Activated T-cell treated with anti-CD3 and anti-CD28 coated beads for 24 hours (primary cell): ENCODE results near the gene DAGLA.

ENCODE experiments used
- DNase-seq: peaks from one replicate; pipeline ENCODE4 v3.0.0-alpha.2; 2020; ENCODE audit warnings: low read depth

The DAGLA gene

DNA sequence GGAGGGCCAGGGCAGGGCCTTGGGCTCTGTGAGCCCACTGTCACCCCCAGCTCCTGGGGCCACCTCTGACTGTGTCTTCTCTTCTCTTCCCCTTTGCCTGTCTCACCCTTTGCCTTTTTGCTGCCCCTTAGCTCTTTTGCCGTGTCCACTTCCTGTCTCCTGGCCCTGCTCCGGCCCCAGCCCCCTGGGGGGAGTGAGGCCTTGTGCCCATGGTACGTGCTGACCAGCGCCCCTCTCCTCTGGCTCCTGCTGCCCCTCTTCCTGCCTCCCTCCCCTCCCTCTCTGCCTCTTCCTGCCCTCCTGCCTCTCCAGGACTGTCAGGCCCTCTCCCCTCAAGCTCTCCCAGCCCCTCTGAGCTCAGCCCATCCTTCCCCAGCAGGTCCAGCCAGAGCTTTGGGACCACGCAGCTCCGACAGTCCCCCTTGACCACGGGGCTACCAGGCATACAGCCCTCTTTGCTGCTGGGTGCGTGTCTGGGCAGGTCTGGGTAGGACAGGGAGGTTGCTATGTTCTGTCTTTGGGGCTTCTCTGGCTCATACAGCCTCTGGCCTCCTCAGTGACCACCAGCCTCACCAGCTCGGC is 100.5 kb downstream of the DAGLA start:
- no peak for DNase-seq

- DNase-seq: no peak
These were observed 101.4 kb downstream of the DAGLA start for GRCh38 chr11:61781585-61781984.

- DNase-seq: no peak
These were observed 102.1 kb downstream of the DAGLA start for GRCh38 chr11:61782299-61782698.

DNA sequence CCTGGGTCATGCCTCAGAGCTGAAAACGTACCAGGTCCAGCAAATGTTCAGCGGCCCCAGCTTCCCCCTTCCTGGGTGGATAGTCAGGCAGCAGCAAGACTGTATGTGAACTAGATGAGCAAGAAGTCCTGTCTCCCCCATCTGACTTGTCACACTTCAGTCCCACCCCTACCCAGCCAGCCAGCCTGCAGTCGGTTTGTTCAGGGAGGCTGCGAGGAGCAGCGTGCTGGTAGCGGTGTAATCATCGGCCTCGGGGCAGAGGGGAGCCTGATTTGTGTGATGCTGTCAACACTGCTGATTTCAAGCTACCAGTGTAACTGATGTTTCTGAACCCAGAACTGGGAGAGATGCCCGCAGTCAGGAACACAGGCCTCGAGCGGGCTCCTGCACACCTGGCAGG is 102.7 kb downstream of the DAGLA start:
- DNase-seq: no peak

DNA sequence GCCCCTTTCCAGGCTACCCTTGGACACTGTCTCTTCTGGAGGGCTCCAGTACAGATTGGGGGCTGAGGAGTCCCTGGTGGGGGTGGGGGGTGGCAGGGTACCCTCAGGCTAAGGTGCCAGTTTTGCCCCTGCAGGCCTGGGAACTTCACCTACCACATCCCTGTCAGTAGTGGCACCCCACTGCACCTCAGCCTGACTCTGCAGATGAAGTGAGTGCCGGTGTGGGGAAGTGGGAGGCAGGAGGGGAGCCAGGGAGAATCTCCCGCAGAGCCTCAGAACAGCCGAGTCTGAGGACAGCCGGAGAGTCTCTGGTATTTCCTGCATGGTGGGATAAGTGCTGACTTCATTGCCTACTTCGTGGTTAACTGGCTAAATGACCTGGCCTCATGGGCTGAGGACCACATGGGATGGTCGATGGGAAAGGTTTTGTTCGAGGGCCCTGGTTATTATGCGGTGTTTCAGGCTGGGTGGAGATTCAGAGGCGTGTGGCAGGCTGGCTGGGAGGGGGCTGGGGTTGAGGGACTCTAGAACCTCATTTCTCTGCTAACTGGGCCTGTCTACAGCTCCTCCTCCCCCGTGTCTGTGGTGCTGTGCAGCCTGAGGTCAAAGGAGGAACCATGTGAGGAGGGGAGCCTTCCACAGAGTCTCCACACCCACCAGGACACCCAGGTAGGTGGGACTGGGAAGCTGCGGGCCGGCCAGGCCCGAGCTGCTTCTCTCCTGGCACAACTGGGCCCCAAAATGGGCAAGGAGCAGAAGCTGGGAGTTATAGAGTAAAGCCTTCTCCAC is 103.7 kb downstream of the DAGLA start:
- DNase-seq: no peak

DNA sequence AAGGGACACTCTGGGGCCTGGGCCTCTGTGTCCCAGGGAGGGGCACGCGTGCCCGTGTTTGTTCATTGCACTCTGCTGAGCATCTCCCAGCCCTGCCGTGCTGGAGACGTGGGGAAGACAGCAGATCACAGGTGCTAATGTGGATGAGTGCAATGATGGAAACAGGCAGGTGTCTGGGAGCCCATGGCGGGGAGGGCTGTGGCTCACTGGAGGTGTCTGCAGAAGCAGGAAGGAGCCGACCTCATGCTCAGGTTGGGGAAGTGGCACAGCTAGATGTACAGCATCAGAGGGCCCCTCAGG is 104.3 kb downstream of the DAGLA start:
- no peak for DNase-seq

DNA sequence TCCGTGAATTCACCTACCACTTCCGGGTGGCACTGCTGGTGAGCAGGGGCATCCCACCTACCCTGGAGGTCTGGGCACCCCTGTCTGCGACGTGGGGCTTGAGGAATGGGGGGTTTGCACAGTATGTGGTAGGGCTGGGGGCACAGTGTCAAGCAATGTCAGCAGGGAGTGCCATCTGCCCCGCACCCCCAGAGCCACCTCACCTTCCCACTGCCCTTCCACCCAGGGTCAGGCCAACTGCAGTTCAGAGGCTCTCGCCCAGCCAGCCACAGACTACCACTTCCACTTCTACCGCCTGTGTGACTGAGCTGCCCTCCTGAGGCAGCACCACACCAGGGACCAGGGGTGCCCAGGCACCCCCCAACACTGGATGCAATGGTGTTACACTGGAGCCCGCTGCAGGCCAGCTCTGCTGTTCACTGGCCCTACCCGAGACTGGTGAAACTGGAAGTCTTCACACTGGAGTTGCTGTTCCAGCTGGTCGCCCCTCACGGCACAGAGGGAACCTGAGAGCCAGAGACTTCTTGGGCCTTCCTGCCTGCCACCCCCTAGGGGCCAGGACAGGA is 105.7 kb downstream of the DAGLA start:
- DNase-seq: no peak

- no peak for DNase-seq
These were observed 107.8 kb downstream of the DAGLA start for GRCh38 chr11:61787928-61788491.

DNA sequence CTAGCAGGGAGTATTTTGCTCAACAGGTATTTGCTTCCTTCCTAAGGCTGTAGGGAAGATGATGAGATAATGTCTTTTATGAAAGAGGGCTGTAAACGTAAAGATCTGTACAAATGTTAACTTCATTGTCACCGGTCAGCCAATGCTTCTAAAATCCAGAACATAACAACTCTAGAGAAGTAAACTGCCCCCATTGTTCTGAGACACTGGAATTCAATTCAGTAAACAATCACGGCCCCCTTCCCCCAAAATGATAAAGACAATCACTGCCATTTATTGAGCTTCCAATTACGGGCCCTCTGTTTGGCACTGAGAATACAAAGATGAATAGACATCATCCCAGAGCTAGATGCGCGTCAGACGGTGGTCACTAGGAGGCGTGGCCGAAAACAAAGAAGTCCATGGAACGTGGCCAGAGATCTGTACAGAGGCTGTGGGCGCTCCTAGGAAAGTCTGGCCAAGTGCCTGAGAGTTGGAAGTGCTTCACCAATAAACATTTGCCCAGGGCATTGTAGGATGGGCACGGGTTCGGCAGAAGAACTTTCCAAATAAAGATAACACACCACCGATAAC is 111.6 kb downstream of the DAGLA start:
- no peak for DNase-seq

DNA sequence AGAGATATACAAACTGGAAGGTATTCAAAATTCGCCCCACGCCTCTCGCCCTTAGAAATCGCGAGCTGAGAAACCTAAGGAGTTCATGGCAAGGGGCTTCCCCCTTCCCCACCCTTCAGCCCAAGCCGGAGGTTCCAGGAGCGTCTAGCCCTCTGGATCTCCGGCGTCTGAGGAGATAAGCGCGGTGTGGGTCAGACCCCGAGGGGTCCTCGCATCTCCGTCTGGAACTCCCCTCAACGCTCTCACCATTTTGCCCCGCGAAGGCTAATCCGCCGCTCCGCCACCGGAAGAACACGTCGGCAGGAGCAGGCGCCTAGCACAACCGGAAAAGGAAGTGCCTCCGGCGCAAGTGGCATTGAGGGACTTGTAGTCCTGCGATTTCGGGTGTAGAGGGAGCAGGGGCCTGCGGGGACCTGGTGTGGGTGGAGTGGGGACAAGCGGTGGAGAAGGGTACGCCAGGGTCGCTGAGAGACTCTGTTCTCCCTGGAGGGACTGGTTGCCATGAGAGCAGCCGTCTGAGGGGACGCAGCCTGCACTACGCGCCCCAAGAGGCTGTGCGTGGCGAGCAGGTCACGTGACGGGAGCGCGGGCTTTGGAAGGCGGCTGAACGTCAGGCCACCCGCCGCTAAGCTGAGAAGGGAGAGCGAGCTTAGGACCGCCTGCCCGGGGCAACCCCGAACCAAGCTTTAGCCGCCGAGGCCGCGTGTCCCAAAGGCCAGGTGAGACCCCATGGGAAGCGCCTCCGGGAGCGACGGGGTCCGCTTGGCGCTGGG is 112.3 kb downstream of the DAGLA start, which contains the start of the genes FEN1 and TMEM258:
TSS of gene FEN1 (plus strand) at position 602 of the 773 bp plus-strand sequence. CDS start 2,451 bp downstream, outside the sequence.
TSS of gene TMEM258 (minus strand) at position 290 of the 773 bp plus-strand sequence. CDS start at position 249, 41 bp downstream.
- DNase-seq: peak; percentile 81

DNA sequence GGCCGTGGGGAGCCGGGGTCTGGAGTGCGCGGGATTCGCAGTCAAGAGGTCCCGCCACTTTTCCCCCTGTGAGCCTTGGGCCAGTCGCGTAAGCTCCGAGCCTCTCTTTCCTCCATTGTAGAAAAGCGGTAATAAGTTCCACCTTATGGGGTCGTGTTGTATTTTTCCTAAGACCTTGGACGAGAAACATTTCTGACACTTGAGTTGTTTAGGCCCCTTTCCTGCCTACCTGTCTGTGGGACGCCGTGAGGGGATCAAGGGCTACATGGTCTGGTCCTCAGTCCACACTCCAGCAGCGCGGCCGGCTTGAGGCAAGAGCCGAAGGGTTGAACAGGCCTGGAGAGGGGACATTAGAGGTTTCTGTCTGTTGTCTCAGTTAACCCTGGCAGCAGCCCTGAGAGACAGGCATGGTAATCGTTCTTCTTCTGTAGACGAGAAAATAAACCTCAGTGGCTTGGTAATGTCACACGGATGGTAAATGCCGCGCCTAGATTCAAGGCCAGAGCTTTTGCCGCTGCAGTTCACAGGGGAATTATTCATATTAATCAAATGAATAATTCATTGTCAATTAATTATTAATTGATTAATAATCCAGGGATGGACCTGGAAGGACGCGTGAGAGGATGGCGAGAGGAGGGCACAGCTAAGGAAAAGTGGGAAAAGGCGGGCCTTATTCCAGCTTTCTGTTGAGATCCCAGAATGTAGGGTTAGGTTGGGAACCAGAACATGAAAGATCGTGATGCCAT is 113.1 kb downstream of the DAGLA start:
- DNase-seq: no peak

- no peak for DNase-seq
These were observed 113.6 kb downstream of the DAGLA start for GRCh38 chr11:61793829-61794204.

DNA sequence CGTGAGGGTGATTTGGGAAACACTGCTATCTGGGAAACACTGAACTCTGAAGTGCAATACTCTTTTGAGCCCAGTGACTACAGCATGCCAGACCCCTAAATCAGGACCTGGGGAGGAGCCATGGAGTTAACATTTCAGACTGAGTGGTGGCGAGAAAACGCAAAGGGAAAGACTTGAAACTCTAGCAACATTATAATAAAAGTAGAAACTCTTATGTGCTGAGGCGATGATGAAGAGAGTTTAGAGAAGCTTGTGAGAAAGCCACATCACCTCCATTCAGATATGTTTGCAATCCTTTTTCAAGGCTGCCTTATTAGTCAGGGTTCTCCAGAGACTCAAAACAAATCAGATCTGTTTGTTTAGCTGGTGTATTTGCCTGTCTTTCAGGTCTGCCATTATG is 114.4 kb downstream of the DAGLA start:
- no peak for DNase-seq

GRCh38 chr11:61795459-61795858 is 115.3 kb downstream of the DAGLA start:
- DNase-seq: no peak

DNA sequence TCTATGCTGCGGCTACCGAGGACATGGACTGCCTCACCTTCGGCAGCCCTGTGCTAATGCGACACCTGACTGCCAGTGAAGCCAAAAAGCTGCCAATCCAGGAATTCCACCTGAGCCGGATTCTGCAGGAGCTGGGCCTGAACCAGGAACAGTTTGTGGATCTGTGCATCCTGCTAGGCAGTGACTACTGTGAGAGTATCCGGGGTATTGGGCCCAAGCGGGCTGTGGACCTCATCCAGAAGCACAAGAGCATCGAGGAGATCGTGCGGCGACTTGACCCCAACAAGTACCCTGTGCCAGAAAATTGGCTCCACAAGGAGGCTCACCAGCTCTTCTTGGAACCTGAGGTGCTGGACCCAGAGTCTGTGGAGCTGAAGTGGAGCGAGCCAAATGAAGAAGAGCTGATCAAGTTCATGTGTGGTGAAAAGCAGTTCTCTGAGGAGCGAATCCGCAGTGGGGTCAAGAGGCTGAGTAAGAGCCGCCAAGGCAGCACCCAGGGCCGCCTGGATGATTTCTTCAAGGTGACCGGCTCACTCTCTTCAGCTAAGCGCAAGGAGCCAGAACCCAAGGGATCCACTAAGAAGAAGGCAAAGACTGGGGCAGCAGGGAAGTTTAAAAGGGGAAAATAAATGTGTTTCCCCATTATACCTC is 115.8 kb downstream of the DAGLA start:
- no peak for DNase-seq
